ENCODE results near the gene ABLIM1.

Gene ABLIM1

GRCh38 chr10:114518401-114519305 is 139.4 kb downstream of the ABLIM1 start:
- no peak for DNase-seq (ENCODE audit: low read depth in 2 of 2)

DNA sequence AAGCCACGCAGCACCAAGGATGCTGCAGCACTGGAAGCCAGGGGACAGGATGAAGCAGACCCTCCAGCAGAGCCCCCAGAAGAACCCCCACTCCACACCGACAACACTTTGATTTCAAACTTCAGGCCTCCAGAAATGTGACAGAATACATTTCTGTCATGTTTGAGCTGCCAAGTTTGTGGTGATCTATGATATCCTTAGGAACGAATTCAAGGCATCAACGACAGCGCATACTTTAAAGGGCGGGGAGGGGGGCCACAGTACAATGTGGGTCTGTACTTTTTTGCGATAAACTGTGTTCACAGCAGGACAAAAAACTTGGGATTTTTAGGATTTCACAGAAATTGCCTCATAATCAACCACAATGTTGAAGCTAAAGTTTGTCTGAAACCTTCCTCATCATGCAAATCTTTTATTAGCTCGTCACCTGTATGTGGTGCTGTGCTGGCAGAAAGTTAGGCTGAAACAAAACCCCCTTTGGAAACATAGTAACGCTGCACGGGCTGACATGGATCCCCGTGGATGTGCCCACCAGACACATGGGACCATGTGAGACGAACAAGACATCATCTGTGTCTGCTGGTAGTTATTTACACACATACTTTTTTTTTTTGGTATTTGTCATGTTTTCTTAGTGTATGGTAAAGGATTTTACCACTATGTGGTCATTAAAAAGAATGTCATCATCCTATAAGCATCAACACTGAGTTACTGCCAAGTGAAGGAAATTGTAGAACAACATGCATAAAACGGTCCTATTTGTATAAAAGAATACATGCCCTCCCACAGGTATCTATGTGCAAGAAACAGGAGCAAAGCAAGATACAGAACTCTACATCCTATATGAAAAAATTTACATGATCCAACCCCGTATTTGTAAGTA is 140.5 kb downstream of the ABLIM1 start:
- DNase-seq (ENCODE audit: low read depth in 2 of 2), result no peak

DNA sequence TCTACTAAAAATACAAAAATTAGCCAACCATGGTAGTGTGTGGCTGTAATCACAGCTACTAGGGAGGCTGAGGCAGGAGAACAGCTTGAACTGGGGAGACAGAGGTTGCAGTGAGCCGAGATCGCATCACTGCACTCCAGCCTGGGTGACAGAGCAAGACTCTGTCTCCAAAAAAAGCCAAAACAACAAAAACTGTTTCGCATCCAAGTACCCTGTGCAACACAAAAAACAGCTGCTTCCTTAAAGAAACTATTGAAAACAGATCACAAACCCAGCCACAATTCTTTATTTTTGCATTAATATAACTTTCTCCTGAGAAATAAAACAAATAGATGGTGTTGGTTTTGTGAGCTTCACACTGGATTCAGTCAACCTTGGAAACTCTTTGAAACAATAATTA is 141.7 kb downstream of the ABLIM1 start:
- no peak for DNase-seq (ENCODE audit: low read depth in 2 of 2)

DNA sequence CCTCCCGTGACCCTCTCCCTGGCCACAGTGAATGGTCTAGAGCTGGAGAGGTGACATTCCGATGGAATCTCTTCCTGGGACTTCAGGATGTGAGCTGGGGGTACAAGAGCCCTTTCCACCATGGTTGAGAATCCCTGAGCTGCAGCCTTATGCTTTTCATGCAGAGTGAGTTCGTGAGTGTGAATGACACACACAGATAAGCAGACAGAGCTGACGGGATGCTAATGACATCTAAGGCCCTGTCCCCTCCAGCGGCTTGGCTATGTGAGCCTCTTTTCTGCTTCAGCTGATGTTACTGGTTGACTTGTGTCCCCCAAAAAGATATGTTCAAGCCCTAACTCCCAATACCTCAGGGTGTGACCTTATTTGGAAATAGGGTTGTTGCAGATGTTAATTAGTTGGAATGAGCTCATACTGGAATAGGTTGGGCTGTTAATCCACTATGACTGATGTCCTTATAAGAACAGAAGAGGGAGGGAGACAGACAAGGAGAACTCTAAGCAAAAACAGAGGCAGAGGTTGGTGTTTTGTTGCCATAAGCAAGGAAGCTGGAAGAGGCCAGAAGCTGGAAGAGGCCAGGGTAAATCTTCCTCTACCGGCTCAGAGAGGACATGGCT is 142.7 kb downstream of the ABLIM1 start:
- no peak for DNase-seq (ENCODE audit: low read depth in 2 of 2)

DNA sequence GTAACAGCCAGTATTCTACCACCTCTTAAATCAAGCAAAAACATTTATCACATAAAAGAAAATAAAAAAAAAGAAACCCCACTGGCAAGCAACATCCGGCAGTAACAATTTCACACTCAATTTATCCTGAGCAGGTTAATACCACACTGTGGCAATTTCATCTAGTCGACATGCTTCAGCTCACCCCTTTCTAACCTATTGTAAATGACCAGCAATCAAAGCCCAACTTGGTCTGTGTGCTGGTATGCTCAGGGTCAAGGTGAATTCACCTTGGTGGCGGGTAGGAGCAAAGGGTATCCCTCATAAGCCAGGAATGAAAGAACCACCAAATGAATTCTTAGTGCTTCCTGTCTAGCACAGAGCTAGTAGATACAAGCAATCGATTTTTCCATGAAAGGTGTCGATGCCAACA is 144.7 kb downstream of the ABLIM1 start:
- no peak for DNase-seq (ENCODE audit: low read depth in 2 of 2)

DNA sequence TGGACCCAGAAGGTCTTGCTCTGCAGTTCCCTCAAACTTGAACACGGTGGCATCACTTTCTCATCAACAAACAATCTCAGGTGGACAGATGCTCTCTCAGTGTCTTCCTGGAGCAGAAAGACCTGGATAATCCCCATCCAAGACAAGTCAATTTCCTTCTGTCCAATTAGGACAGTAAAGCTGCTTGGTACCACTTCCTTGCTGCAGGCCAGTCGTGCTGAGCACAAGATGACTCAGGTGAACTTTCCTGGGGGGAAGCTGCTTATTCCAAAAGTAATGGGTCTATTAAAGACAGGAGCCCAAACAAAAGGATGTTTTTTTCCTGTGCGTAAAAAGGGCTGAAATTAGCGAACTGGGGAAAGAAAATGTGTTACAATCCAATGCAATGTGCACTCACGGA is 146.2 kb downstream of the ABLIM1 start:
- DNase-seq (ENCODE audit: low read depth in 2 of 2), result no peak

GRCh38 chr10:114508376-114508775 is 149.7 kb downstream of the ABLIM1 start:
- DNase-seq (ENCODE audit: low read depth in 2 of 2), result no peak

DNA sequence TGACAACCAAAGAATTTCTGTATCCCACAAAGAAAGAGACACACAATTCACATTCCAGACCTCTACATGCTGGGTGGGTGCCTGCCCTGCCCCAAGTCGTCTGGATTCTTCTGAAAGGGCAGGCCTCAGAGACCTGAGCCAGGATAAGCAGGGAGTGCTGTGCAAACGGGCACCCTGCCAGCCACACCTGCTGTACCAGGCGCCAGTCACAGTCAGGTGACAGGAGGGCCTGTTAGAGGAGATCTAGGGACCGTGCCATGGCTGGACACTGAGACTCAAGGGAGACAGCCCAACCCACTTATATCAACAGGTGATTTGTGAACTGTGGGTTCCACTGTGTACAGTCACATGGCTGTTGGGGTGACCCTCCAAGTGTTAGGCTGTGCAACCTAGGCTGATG is 150.6 kb downstream of the ABLIM1 start:
- DNase-seq (ENCODE audit: low read depth in 2 of 2), result no peak

- no peak for DNase-seq (ENCODE audit: low read depth in 2 of 2)
These were observed 151.1 kb downstream of the ABLIM1 start for GRCh38 chr10:114506871-114507385.

GRCh38 chr10:114504769-114505579 is 153.1 kb downstream of the ABLIM1 start:
- DNase-seq (ENCODE audit: low read depth in 2 of 2), result no peak

- DNase-seq (ENCODE audit: low read depth in 2 of 2), result no peak
These were observed 156.0 kb downstream of the ABLIM1 start for GRCh38 chr10:114502074-114502473.

GRCh38 chr10:114501650-114502049 is 156.4 kb downstream of the ABLIM1 start:
- no peak for DNase-seq (ENCODE audit: low read depth in 2 of 2)

GRCh38 chr10:114500643-114501042 is 157.4 kb downstream of the ABLIM1 start:
- DNase-seq (ENCODE audit: low read depth in 2 of 2), result no peak

DNA sequence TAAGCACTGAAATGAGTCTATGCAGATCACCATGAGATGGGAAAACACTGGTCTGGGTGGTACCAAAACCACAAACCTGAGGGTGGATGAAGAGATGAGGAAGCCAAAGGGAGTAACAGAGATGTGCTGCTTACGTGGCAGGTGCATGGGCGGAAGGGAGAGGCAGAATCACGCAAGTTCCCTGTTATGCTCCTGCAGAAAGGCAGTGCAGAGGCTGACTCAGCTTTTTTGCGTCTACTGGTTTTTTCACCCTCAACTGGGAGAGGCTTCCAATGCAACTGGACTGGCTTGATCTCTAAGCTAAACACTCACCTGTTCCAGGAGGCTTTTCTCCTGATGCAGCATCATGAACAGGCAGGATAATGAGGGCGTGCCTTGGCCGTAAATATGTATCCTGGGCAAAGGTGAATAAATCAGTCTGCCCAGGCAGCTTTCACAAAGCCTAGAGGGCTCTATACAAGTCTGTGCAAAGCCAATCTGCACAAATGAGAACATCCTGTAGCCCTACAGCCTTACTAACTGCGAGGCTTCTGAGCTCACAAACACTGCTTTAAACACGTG is 158.4 kb downstream of the ABLIM1 start:
- peak; percentile 64 to 70 for DNase-seq (ENCODE audit: low read depth in 2 of 2)

DNA sequence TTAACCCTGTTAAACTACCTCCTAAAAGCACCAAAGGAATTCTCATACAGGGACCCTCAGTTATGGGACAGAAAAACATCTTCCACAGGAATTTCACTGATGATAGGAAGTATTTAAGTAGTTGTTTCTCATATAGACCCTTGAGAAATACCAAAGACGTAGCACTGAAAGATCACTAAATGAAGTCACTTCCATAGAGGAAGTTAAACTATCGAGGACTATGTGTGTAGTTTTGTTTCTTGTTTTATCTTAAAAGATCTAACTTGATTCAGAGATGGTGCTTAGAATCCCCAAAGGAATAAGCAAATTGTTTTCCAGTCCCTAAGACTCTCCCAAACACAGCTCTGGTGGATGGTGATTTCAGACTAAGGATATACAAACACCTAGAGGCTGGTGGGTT is 159.0 kb downstream of the ABLIM1 start:
- no peak for DNase-seq (ENCODE audit: low read depth in 2 of 2)

DNA sequence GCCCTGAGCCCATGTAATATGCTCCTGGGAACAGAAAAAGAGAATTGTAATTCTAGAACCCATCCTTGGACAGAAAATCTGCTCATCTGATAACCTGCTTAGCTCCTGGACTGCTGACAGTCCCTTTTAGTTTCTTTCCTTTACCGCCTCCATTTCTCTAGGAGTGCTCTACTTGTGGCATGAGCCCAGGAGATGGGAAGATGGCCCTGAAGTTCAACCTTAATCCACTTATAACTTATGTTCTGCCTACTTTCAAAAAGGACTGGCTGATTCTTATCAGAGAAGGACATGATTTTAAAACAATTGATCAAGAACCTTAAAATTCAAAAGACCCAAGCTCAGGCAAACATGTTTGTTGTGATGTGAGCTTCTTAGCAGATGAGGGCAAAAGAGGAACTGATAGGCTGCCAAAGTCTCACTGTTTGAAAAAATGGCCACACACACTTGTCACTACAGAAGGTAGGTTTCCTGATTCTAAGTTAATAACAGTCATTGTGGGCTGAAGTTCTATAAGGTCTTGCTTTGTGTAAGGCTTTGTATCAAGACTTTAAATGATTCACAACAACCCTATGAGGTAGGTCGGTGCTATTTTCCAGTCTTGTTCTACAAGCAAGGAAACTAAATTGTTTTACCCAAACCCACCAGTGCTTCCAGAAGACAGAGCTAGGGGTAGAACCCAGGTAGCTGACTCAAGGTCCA is 159.5 kb downstream of the ABLIM1 start:
- DNase-seq (ENCODE audit: low read depth in 2 of 2), result no peak

GRCh38 chr10:114495303-114495702 is 162.8 kb downstream of the ABLIM1 start:
- DNase-seq (ENCODE audit: low read depth in 2 of 2), result no peak

- DNase-seq (ENCODE audit: low read depth in 2 of 2), result no peak
These were observed 165.6 kb downstream of the ABLIM1 start for GRCh38 chr10:114492351-114493037.

DNA sequence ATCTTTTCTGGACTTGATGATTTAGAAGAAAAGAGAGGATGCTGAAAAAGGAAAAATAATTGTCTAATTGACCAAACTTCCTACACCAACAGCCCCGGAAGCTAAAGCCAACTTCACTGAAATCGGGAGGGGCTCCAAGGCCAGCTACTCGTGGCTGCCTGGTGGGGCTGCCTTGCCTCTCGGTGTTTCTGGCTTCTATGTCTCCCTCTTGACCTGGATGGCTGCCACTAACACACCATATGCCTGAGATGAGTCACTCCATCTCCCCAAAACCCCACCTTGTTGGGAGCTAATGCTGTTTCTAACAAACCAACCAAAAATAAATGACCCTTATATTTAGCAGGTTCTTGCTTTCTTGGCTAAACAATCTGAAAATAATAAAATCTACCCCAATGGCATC is 166.1 kb downstream of the ABLIM1 start:
- DNase-seq (ENCODE audit: low read depth in 2 of 2), result no peak

GRCh38 chr10:114491419-114491818 is 166.7 kb downstream of the ABLIM1 start:
- no peak for DNase-seq (ENCODE audit: low read depth in 2 of 2)
